Astrocyte (in vitro differentiated cells and primary cell): ENCODE measurements around the gene PHF13. TPM values are rescaled to one million over a fixed set of nuclear protein-coding genes. Genes with fewer than 3 reads are reported as not detected.

Source experiments
- DNase-seq: peaks from one replicate; pipeline ENCODE4 v3.0.0-alpha.2; 2010; ENCODE audit warnings: low read depth
- FAIRE-seq: peaks from 2 replicates; lab custom pipeline; 2011; peaks lifted over from hg19 to GRCh38; lab: Jason Lieb, UNC
- H2AFZ ChIP-seq: 2 replicates; pipeline ENCODE4 v1.6.0; 2012; ENCODE audit warnings: low read depth, low read length, inconsistent platforms
- H3K27ac ChIP-seq: 2 replicates; pipeline ENCODE4 v1.5.1; 2011; ENCODE audit warnings: low read depth, low read length, inconsistent platforms
- H3K27me3 ChIP-seq: 2 replicates; pipeline ENCODE4 v1.6.0; 2011; ENCODE audit warnings: low read length, inconsistent platforms; ENCODE audit not compliant: insufficient read depth
- H3K36me3 ChIP-seq: 2 replicates; pipeline ENCODE4 v1.5.1; 2011; ENCODE audit warnings: low read length, inconsistent platforms; ENCODE audit not compliant: insufficient read depth
- H3K4me1 ChIP-seq: 2 replicates; pipeline ENCODE4 v1.5.1; 2011; ENCODE audit warnings: low read length, inconsistent platforms; ENCODE audit not compliant: insufficient read depth
- H3K4me2 ChIP-seq: 2 replicates; pipeline ENCODE4 v1.6.0; 2012; ENCODE audit warnings: low read length, inconsistent platforms
- H3K4me3 ChIP-seq: 2 replicates; pipeline ENCODE4 v1.5.1; 2011; ENCODE audit warnings: low read depth, mild to moderate bottlenecking, low read length, inconsistent platforms; ENCODE audit not compliant: insufficient read depth
- H3K79me2 ChIP-seq: 2 replicates; pipeline ENCODE4 v1.6.0; 2012; ENCODE audit warnings: mild to moderate bottlenecking, low read length, inconsistent platforms; ENCODE audit not compliant: insufficient read depth
- H3K9ac ChIP-seq: 2 replicates; pipeline ENCODE4 v1.6.0; 2012; ENCODE audit warnings: mild to moderate bottlenecking, low read length, inconsistent platforms
- H3K9me3 ChIP-seq: 2 replicates; pipeline ENCODE4 v1.5.1; 2012; ENCODE audit warnings: low read depth, mild to moderate bottlenecking, low read length, inconsistent platforms; ENCODE audit not compliant: insufficient read depth
- H4K20me1 ChIP-seq: 2 replicates; pipeline ENCODE4 v1.6.0; 2012; ENCODE audit warnings: low read length, inconsistent platforms; ENCODE audit not compliant: insufficient read depth
- H3K27ac Mint-ChIP-seq: one replicate; pipeline ENCODE4 v1.8.0; 2021; ENCODE audit warnings: mild to moderate bottlenecking, mixed read lengths; ENCODE audit not compliant: unreplicated experiment
- H3K27me3 Mint-ChIP-seq: one replicate; pipeline ENCODE4 v1.8.0; 2021; ENCODE audit warnings: low read depth, mixed read lengths; ENCODE audit not compliant: unreplicated experiment
- H3K36me3 Mint-ChIP-seq: one replicate; pipeline ENCODE4 v1.8.0; 2021; ENCODE audit warnings: low read depth, mixed read lengths; ENCODE audit not compliant: unreplicated experiment
- H3K4me1 Mint-ChIP-seq: one replicate; pipeline ENCODE4 v1.8.0; 2021; ENCODE audit warnings: low read depth, mixed read lengths; ENCODE audit not compliant: unreplicated experiment
- H3K4me3 Mint-ChIP-seq: one replicate; pipeline ENCODE4 v1.8.0; 2021; ENCODE audit warnings: mild to moderate bottlenecking, moderate library complexity, mixed read lengths; ENCODE audit not compliant: unreplicated experiment
- H3K9me3 Mint-ChIP-seq: one replicate; pipeline ENCODE4 v1.8.0; 2021; ENCODE audit warnings: mild to moderate bottlenecking, mixed read lengths; ENCODE audit not compliant: unreplicated experiment
- EZH2 ChIP-seq: IDR thresholded peaks from 2 replicates; pipeline ENCODE4 v1.6.1; 2012; ENCODE audit warnings: mild to moderate bottlenecking, low read length, inconsistent platforms; ENCODE audit not compliant: insufficient read depth
- total RNA-seq: library from RNA; stranded (reverse); gene quantifications from 2 replicates; pipeline ENCODE4 v1.2.1, GENCODE V29; 2021
- TF ChIP-seq, protein P1 (sequence below): IDR thresholded peaks from 2 replicates; pipeline ENCODE4 v1.5.1; 2011; ENCODE audit warnings: low read depth, mild to moderate bottlenecking, inconsistent platforms, low read length, moderate library complexity; ENCODE audit not compliant: insufficient read depth

The PHF13 gene
- total RNA-seq, 1 donor from 2014 or later: 23.7 TPM

DNA sequence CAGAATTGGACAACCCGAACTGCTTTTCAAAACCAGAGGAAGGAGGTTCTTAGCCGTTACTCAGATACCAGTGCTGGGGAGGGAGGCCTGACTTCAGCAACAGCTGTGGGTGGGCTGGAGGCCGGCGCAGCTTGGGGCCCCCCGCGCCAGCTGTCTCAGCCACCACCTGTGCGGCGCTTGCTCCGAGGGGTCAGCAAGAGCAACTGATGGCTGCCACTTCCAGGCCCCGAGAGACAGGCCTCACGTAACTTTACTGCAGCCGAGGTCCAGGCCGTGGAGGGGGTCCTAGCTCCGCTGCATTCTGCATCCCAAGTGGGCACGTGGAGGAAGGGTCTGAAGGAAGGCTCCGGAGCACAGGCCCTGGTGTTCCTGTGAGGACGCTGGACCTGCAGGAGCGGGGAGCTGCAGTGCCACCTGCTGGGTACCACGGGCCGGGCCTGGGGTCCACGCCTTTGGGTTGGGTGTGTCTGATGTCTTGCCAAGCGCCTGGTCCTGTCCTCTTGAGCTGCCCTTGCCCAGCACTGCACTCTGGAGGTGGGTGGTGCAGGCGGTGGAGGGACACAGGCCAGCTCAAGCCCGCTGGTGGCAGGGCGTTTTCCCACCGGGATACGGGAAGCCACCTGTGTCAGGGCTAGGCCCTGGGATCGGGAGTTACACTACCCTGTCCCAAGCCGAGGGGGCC is 21.0 kb downstream of the PHF13 start:
- Mint-ChIP-seq H3K27ac (no peak overlapping the region), H3K4me3 (no peak overlapping the region), H3K27me3 (no peaks in the 10 kb centered on the region), H3K4me1 (no peaks in the 10 kb centered on the region), H3K36me3 (peaks cover 21% of the 10 kb centered on the region), H3K9me3 (no peaks in the 10 kb centered on the region)
- Histone ChIP-seq H4K20me1 (peaks cover 5% of the 10 kb centered on the region), H3K4me1 (peaks cover 9% of the 10 kb centered on the region), H3K9ac (no peak overlapping the region), H3K27ac (no peak overlapping the region), H3K4me3 (no peak overlapping the region), H3K36me3 (peaks cover 10% of the 10 kb centered on the region), H3K27me3 (no peaks in the 10 kb centered on the region), H3K4me2 (no peak overlapping the region), H2AFZ (no peak overlapping the region), H3K9me3 (no peaks in the 10 kb centered on the region), H3K79me2 (no peaks in the 10 kb centered on the region)
- no peak for DNase-seq
- TF ChIP-seq, protein P1, sequence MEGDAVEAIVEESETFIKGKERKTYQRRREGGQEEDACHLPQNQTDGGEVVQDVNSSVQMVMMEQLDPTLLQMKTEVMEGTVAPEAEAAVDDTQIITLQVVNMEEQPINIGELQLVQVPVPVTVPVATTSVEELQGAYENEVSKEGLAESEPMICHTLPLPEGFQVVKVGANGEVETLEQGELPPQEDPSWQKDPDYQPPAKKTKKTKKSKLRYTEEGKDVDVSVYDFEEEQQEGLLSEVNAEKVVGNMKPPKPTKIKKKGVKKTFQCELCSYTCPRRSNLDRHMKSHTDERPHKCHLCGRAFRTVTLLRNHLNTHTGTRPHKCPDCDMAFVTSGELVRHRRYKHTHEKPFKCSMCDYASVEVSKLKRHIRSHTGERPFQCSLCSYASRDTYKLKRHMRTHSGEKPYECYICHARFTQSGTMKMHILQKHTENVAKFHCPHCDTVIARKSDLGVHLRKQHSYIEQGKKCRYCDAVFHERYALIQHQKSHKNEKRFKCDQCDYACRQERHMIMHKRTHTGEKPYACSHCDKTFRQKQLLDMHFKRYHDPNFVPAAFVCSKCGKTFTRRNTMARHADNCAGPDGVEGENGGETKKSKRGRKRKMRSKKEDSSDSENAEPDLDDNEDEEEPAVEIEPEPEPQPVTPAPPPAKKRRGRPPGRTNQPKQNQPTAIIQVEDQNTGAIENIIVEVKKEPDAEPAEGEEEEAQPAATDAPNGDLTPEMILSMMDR: peak; percentile 10
- TF ChIP-seq EZH2: no peak
- no peak for FAIRE-seq

DNA sequence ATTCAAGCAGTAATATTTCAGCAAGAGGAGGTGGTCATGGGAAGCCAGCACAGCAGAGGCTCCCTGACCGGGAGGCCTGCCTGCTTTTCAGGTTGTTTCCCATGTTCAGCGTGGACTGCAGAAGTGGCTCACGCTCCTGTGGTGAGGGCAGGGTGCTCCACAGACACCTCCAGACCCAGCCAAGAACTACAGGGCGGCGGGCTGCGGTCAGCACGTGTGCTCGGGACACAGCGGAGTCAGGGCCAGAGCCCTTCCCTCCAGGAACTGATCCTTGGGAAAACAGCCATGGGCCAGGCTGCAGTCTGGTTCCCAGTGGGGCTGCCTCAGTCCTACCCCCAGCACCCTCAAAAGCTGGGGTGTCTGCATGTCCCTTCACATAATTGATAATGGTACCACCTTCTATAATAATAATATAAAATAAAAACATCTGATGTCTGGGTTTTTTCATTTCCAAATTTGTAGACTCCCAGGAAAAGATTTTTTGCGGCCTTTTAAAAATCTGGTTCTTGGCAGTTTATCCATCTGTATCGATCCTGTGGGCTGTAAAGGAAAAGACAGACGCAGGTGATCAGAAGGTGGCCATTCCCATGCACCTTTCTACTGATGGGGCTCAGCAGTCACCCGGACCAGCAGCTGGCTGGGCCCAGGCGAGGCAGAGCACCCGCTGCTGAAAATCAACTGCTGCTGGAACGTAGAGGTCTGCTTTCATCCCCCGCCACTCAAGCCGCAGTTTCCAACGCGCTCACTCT is 21.8 kb downstream of the PHF13 start:
- H3K36me3 Mint-ChIP-seq: peaks cover 13% of the 10 kb centered on the region
- H3K4me2 ChIP-seq: no peak overlapping the region
- DNase-seq (no peak), FAIRE-seq (no peak)
- H3K4me3 Mint-ChIP-seq: no peak overlapping the region
- no peaks in the 10 kb centered on the region for H3K27me3 Mint-ChIP-seq
- no peaks in the 10 kb centered on the region for H3K9me3 ChIP-seq
- no peaks in the 10 kb centered on the region for H3K4me1 Mint-ChIP-seq
- H2AFZ ChIP-seq: no peak overlapping the region
- H3K79me2 ChIP-seq: no peaks in the 10 kb centered on the region
- no peaks in the 10 kb centered on the region for H3K27me3 ChIP-seq
- H3K9ac ChIP-seq: no peak overlapping the region
- peaks cover 14% of the 10 kb centered on the region for H3K36me3 ChIP-seq
- H4K20me1 ChIP-seq: peaks cover 4% of the 10 kb centered on the region
- no peaks in the 10 kb centered on the region for H3K9me3 Mint-ChIP-seq
- peaks cover 9% of the 10 kb centered on the region for H3K4me1 ChIP-seq
- TF ChIP-seq, protein P1: no peak
- TF ChIP-seq EZH2: no peak
- no peak overlapping the region for H3K27ac ChIP-seq
- H3K27ac Mint-ChIP-seq: no peak overlapping the region
- H3K4me3 ChIP-seq: no peak overlapping the region
